HL-60 (cell line): ENCODE data around the gene ITPRID1.

Source experiments
- CTCF ChIP-seq: IDR thresholded peaks from one replicate; pipeline ENCODE4 v1.5.1; 2011; ENCODE audit warnings: low read length, control low read depth, inconsistent platforms; ENCODE audit not compliant: insufficient read depth
- GABPA ChIP-seq: IDR thresholded peaks from 2 replicates; pipeline ENCODE4 v1.6.1; 2012; ENCODE audit warnings: low read depth
- POLR2AphosphoS5 ChIP-seq: IDR thresholded peaks from 2 replicates; pipeline ENCODE4 v1.6.1; 2012; ENCODE audit warnings: low read depth
- REST ChIP-seq: IDR thresholded peaks from 2 replicates; pipeline ENCODE4 v1.6.1; 2012; ENCODE audit warnings: low read depth; ENCODE audit not compliant: insufficient replicate concordance

GRCh38 chr7:31648880-31649279 lies 135.0 kb downstream of the ITPRID1 start:
- TF ChIP-seq CTCF (no peak), POLR2AphosphoS5 (no peak), REST (no peak), GABPA (no peak)
